Stomach (tissue), 9 donors: ENCODE measurements around the gene CABP1. TPM values are rescaled to one million over a fixed set of nuclear protein-coding genes. Genes with fewer than 3 reads are reported as not detected.

ENCODE experiments used
- DNase-seq, 2 donors: peaks; one replicate each; pipeline versions ENCODE4 v3.0.0 to v3.0.0-alpha.2; 2013 to 2019
- H3K27ac ChIP-seq, 5 donors: fragments of 200-600 bp in 4 of 5; sonication (generic) in 4 of 5; one replicate each; pipeline ENCODE4 v1.5.1; 2013 to 2019; ENCODE audit warnings: mild to moderate bottlenecking in 1 of 5, moderate library complexity in 1 of 5
- H3K27me3 ChIP-seq, 3 donors: fragments of 200-600 bp; sonication (generic); one replicate each; pipeline ENCODE4 v1.5.1; 2017 to 2019; ENCODE audit warnings: mixed run types in 1 of 3
- H3K36me3 ChIP-seq, 4 donors: fragments of 200-600 bp; sonication (generic); 1 replicate in 3 of 4; 2 replicates in 1 of 4; pipeline ENCODE4 v1.5.1; 2016 to 2019
- H3K4me1 ChIP-seq, 4 donors: fragments of 200-600 bp; sonication (generic); one replicate each; pipeline ENCODE4 v1.5.1; 2016 to 2019
- H3K4me3 ChIP-seq, 4 donors: fragments of 200-600 bp; sonication (generic) in 3 of 4; one replicate each; pipeline ENCODE4 v1.5.1; 2016 to 2019; ENCODE audit warnings: mild to moderate bottlenecking in 1 of 4
- H3K9me3 ChIP-seq, 4 donors: fragments of 200-600 bp; sonication (generic); one replicate each; pipeline ENCODE4 v1.5.1; 2016 to 2019
- EP300 ChIP-seq: sonication (generic); formaldehyde crosslinking; IDR thresholded peaks from one replicate; pipeline ENCODE4 v1.6.1; 2017; ENCODE audit warnings: antibody characterized with exemption
- POLR2A ChIP-seq, 4 donors: fragments of 450-650 bp; IDR thresholded peaks; one replicate each; pipeline ENCODE4 v1.6.1; 2016; ENCODE audit warnings: antibody characterized with exemption in 4 of 4, control low read depth in 2 of 4, mild to moderate bottlenecking in 1 of 4, moderate library complexity in 1 of 4
- POLR2AphosphoS5 ChIP-seq, 3 donors: sonication (generic); formaldehyde crosslinking; IDR thresholded peaks; one replicate each; pipeline ENCODE4 v1.6.1; 2016; ENCODE audit warnings: antibody characterized with exemption in 3 of 3
- WGBS, 5 donors: extraction: QIAGEN DNeasy Blood & Tissue Kit in 3 of 5; methylation state at CpG; one replicate each; pipeline versions ENCODE4 v1.1.5 to v1.1.7; 2013 to 2018; 5-methylcytosine and 5-hydroxymethylcytosine counted together
- intact Hi-C: fragments of 100-400 bp; cut with DNase I; formaldehyde crosslinking; loops from one replicate; pipeline ENCODE4 v1.15.1; 2023; ENCODE audit warnings: low total_unique reads
- polyA plus RNA-seq, 3 donors: library from polyadenylated mRNA; stranded (reverse); fragments of 200-250 nt; gene quantifications; one replicate each; pipeline ENCODE4 v1.2.3, GENCODE V29; 2013
- total RNA-seq, 5 donors: library from RNA; depleted of rRNA; stranded (reverse); fragments of >200 nt; gene quantifications; one replicate each; pipeline versions ENCODE4 v1.1.0 to v1.2.3, GENCODE V29; 2014 to 2016
- TF ChIP-seq, protein P1 (sequence below), 7 experiments: fragments of 450-650 bp in 4 of 7; fragments of 200-600 bp in 3 of 7; sonication (generic) in 3 of 7; IDR thresholded peaks; one replicate each; pipeline ENCODE4 v1.5.1; 2016 to 2019; ENCODE audit warnings: antibody characterized with exemption in 7 of 7, control low read depth in 2 of 7, mild to moderate bottlenecking in 1 of 7
- donor health status: healthy with polysubstance abuse.
- donor health status: Bipolar disorder and iron deficiency.
- donor health status: healthy.

CABP1 gene
- total and polyA plus RNA-seq, 8 donors = 1.1 to 2.4 (median 2.0) TPM; not detected in 3

DNA sequence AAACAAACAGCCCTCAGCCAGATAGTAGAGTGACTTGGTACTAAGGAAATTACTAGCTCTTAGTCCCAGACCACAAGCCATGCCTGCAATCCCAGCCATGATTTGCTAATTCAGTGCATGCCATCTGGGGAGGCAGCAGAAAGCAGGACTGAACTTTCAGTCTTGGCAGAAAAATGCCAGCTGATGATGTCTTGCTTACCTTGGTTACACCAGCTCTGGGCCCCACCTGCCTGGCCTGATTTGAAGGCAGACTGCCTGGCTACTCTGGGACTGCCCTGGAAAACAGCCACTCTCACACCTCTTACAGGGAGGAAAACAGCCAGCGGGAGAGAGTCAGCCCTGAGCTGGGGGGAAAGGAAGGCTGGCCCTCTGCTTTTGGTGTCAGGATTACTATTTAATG lies 65.2 kb downstream of the CABP1 start:
- TF ChIP-seq POLR2A (IDR thresholded peaks at IDR 0.05) (no peak), POLR2AphosphoS5 (IDR thresholded peaks at IDR 0.05) (peak in 1 of 3 donors; percentile 8)
- 37 to 67% (median 50%) methylated on average over 1 of the region's 1 CpG for WGBS, 5 donors
- Histone ChIP-seq H3K9me3 (no peaks in the 10 kb centered on the region), H3K4me3 (no peak overlapping the region), H3K27me3 (no peaks in the 10 kb centered on the region), H3K27ac (peak overlapping the region in 3 of 5 donors; percentile 18 to 34 (median 23)), H3K4me1 (peaks cover 15 to 45% (median 38%) of the 10 kb centered on the region in 4 donors), H3K36me3 (peaks cover 0 to 34% (median 27%) of the 10 kb centered on the region in 4 donors)
- peak in 1 of 2 donors; percentile 83 for DNase-seq
- intact Hi-C loops = no loop called here

DNA sequence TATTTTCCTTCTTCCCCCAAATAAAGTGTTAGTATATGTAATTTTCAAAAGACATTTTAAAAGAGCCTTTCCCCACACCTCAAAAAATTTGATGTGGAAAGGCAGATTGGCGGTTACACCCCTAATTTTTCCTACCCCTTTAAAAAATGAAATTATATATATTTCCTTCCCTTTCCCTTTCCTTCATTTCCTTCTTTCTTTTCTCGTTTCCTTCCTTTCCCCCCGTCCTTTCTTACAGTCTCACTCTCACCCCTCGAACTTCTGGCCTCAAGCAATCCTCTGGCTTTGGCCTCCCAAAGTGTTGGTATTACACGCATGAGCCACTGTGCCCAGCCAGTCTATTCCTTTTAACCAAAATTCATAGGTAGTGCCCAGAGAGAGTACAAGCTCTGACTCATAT lies 65.6 kb downstream of the CABP1 start:
- DNase-seq = no peak
- Histone ChIP-seq H3K27me3 (no peaks in the 10 kb centered on the region), H3K4me1 (peaks cover 16 to 46% (median 40%) of the 10 kb centered on the region in 4 donors), H3K36me3 (peaks cover 0 to 30% (median 23%) of the 10 kb centered on the region in 4 donors), H3K27ac (peak overlapping the region in 1 of 5 donors; percentile 34), H3K9me3 (no peaks in the 10 kb centered on the region), H3K4me3 (no peak overlapping the region)
- WGBS, 5 donors = 70 to 85% (median 79%) methylated on average over 5 of the region's 5 CpGs
- TF ChIP-seq, protein P1, sequence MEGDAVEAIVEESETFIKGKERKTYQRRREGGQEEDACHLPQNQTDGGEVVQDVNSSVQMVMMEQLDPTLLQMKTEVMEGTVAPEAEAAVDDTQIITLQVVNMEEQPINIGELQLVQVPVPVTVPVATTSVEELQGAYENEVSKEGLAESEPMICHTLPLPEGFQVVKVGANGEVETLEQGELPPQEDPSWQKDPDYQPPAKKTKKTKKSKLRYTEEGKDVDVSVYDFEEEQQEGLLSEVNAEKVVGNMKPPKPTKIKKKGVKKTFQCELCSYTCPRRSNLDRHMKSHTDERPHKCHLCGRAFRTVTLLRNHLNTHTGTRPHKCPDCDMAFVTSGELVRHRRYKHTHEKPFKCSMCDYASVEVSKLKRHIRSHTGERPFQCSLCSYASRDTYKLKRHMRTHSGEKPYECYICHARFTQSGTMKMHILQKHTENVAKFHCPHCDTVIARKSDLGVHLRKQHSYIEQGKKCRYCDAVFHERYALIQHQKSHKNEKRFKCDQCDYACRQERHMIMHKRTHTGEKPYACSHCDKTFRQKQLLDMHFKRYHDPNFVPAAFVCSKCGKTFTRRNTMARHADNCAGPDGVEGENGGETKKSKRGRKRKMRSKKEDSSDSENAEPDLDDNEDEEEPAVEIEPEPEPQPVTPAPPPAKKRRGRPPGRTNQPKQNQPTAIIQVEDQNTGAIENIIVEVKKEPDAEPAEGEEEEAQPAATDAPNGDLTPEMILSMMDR (IDR thresholded peaks at IDR 0.05) = no peak
- no peak for TF ChIP-seq POLR2A (IDR thresholded peaks at IDR 0.05)
- TF ChIP-seq EP300 = no peak
- TF ChIP-seq POLR2AphosphoS5 (IDR thresholded peaks at IDR 0.05) = no peak
- intact Hi-C loops = no loop called here

DNA sequence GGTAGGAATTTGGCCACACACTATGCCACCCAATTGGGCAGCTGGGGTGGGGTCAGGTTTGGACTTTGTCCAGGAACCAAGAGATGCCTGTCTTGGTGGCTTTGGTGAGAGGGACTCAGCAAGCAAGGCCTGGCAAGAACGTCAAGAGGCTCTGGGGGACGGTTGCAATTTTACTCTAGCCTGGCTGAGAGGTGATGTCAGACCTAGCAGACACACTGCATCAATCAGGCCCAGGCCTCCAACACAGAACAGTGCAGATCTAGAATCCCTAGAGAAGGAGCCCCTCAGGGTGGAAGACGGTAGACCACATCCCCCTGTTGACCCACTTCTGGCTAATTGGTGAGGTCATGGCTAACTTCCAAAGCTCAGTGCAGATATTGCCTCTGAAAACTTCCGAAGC lies 68.2 kb downstream of the CABP1 start:
- no peak for DNase-seq
- TF ChIP-seq POLR2A (IDR thresholded peaks at IDR 0.05) (no peak), EP300 (no peak), POLR2AphosphoS5 (IDR thresholded peaks at IDR 0.05) (no peak)
- TF ChIP-seq, protein P1 (IDR thresholded peaks at IDR 0.05) = no peak
- H3K27ac ChIP-seq = no peak overlapping the region
- intact Hi-C loops = no loop called here
- peaks cover 0 to 13% (median 5%) of the 10 kb centered on the region in 4 donors for H3K36me3 ChIP-seq
- no peaks in the 10 kb centered on the region for H3K9me3 ChIP-seq
- peaks cover 26 to 52% (median 33%) of the 10 kb centered on the region in 4 donors for H3K4me1 ChIP-seq
- H3K4me3 ChIP-seq = no peak overlapping the region
- H3K27me3 ChIP-seq = no peaks in the 10 kb centered on the region
- WGBS, 5 donors = 63 to 85% (median 75%) methylated on average over 4 of the region's 4 CpGs

DNA sequence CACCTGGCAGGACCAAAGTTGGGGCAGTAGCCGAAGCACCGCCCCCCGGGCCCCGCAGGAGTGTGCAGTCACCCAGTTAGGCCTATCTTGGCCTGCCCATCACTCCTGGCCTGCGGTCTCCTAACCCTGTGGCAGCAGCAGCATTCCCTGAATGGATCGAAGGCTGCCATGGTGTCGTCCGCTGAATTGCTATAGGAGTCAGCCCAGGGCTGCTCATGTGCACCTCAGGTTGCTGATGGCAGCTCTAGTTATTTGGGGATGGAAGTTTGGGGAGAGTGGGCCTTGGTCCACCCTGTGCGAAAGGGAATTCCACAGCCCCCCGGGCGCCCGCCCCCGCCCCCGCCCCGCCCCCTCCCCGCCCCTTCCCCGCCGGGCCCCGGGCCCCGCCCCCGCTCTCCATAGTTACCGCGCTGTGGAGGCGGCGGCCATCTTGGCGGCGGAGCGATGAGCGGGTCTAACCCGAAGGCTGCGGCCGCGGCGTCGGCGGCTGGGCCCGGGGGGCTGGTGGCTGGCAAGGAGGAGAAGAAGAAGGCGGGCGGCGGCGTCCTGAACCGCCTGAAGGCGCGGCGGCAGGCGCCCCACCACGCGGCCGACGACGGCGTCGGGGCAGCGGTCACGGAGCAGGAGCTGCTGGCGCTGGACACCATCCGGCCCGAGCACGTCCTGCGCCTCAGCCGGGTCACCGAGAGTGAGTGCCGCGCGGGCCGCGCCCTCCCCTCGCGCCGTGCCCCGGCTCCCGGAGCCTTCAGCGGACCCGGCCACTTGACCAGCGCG lies 69.8 kb downstream of the CABP1 start, which contains the start of gene UNC119B:
UNC119B (plus strand) TSS at position 428 of the 774 bp plus-strand sequence; CDS start at position 445, 17 bp downstream.
- peaks cover 26 to 56% (median 35%) of the 10 kb centered on the region in 4 donors for H3K4me1 ChIP-seq
- H3K9me3 ChIP-seq = no peaks in the 10 kb centered on the region
- peak within 1 kb of the TSS; percentile 87 to 94 (median 90) for H3K4me3 ChIP-seq
- H3K36me3 ChIP-seq = peaks cover 13 to 23% (median 17%) of the 10 kb centered on the region in 4 donors
- no peaks in the 10 kb centered on the region for H3K27me3 ChIP-seq
- DNase-seq = peak; percentile 58 to 88
- intact Hi-C loops = loop anchor here (5.0 to 10.0 kb wide), 2 partner anchors 63 to 125 kb away; partner anchors contain the start of gene POP5
- no peak for TF ChIP-seq EP300
- TF ChIP-seq POLR2A (IDR thresholded peaks at IDR 0.05) = no peak
- TF ChIP-seq POLR2AphosphoS5 (IDR thresholded peaks at IDR 0.05) = peak; percentile 4 to 73 (median 33)
- TF ChIP-seq, protein P1 (IDR thresholded peaks at IDR 0.05) = no peak
- WGBS, 5 donors = 1 to 2% (median 1%) methylated on average over 8 to 71 of the region's 76 CpGs
- peak within 1 kb of the TSS; percentile 89 to 92 (median 91) for H3K27ac ChIP-seq
